GM19324 (cell line): ENCODE measurements around the gene MFAP4.

Experiments used
- ATAC-seq: cut with Tn5 transposase; IDR thresholded peaks from one replicate; pipeline ENCODE4 v1.9.1; 2021; ENCODE audit warnings: mild to moderate bottlenecking, moderate library complexity; ENCODE audit not compliant: unreplicated experiment, low FRiP score

The MFAP4 gene

DNA sequence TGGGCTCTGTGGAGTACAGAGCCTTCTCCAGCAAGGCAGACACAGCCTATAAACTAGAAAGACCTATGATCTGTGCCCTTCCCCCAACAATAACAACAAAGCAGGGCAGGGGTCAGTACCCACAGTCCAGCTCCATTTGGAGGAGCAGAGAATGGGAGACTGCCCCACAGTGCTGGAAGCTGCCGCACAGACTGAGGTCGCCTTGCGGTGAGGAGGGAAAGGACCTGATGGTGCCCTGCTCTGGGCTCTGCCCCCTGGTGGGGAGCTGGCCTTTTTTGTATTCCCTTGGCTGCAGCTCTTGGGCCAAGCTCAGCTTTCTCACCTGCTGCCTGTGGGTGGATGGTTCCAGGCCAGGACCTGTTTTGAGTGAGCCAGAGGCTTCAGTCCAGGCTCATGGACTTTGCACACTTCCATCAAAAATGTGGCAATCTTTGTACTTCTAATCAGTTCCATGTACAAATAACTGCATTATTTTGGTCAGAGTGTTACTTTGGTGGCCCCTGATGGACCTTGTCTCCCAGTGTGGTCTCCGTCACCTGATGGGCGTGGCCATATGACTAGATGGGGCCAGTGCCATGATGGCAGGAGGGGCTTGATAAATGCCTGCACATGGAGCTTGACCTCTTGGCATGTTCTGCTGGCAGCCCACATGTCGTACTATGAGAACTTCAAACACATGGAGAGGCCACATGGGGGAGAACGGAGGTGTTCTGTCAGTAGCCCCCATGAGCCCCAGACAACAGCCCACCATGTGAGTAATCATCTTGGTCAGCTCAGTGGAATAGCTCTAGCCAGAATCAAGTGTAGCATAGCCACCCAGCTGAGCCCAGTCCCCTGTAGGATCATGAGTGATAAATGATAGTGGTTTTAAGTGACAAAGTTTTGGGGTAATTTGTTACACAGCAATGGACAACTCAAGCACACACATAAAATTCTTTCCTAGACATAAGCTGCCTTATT, 48.7 kb downstream of the MFAP4 start:
- ATAC-seq = peak; percentile 59

- ATAC-seq = no peak
Observed at GRCh38 chr17:19337712-19338023, 49.3 kb downstream of the MFAP4 start.

DNA sequence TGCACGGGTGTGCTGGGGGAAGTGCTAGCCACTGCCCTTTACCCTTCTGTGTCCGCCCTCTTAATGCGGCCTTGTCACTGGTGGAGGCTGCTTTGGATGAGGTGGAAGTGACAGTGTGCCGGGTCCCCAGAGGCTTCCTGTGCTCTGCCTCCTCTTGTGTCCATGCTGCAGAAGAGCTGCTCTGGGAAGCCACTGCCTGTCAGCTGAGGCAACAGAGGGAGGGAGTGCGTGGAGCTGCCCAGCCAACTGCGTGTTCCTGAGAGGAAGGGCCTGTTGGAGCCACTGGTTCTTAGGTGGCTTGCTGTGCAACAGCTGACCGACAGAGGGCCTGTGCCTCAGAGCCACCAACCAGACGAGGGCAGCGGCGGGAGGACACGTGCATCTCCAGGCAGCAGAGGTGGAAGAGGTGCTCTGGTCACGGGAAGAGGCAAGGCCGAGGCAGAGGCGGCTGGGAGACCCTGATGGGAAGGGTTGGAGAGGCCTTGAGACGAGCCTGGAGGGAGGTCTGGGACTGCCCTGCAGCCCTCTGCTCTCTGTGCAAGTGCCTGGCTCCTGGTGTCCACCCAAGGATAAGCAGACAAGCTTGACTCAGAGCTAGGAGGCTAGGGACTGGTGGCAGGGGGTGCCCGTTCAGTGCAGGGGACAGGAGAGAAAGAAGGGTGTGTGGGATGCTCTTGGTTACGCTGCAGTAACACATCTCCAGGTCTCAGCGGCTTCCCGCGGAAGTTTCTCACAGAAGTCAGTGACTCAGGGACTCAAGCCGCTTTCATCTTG, 49.9 kb downstream of the MFAP4 start:
- ATAC-seq = no peak

DNA sequence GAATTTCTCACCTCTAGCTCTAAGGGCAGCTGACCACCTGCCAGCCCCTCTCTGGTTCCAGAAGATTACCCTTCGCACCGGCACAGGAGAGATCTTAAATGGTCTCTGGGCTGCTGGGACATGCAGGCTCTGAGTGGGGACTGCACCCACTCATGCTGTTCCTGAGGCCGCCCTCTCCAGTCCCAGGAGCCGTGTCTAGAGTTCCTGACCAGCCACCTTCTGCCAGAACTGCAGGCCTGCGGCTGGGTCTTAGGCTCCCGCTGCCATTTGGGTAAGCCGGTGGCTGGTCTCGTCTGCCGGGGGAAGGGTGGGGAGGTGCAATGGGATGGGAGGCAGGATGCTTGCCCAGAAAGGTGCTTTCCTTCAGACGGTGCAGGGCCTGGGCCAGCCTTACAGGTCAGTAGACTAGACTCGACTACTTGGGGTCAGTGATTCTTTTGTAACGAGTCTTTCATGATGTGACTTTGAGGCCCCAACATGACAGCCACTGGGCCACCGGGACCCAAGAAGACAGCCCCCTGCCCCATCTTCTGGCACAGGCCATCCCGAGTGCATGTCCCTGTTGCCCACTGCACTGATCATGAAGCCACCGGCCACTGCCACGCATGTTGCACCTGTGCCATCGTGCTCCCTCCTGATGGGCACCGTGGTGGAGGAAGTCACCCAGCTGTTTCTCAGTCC, 50.9 kb downstream of the MFAP4 start:
- no peak for ATAC-seq

GRCh38 chr17:19334331-19334730, 52.7 kb downstream of the MFAP4 start:
- ATAC-seq = no peak

DNA sequence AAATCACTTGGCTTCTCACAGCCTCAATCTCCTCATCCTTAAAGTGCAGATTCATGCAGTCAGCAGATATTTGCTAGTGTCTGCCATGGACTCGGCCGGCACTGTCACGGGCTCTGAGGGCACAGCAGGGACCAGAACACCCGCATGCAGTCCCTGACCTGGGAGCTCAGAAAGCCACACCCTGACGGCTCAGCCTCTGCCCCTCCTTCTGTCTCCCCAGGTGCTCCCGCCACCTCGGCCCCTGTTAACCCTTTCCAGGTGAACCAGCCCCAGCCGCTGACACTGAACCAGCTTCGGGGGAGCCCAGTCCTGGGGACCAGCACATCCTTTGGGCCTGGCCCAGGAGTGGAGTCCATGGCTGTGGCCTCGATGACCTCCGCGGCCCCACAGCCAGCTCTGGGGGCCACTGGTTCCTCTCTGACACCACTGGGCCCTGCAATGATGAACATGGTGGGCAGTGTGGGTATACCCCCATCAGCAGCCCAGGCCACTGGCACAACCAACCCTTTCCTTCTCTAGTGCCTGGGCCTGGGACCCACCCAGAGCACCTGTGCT, 53.2 kb downstream of the MFAP4 start:
- ATAC-seq = no peak
